WERI-Rb-1 (cell line): Measurements from ENCODE around the gene NET1.

Experiments used
- DNase-seq: peaks from one replicate; pipeline ENCODE4 v3.0.0-alpha.2; 2020
- H3K27ac ChIP-seq: fragments of 250-450 bp; sonication (Bioruptor Pico); 2 replicates; pipeline ENCODE4 v1.5.1; 2020; ENCODE audit warnings: mild to moderate bottlenecking, moderate library complexity
- H3K27me3 ChIP-seq: fragments of 250-450 bp; sonication (Bioruptor Pico); 2 replicates; pipeline ENCODE4 v1.5.1; 2021; ENCODE audit warnings: mild to moderate bottlenecking, low read depth, moderate library complexity; ENCODE audit not compliant: insufficient read depth, severe bottlenecking
- H3K36me3 ChIP-seq: fragments of 250-450 bp; sonication (Bioruptor Pico); 2 replicates; pipeline ENCODE4 v1.5.1; 2020; ENCODE audit warnings: mild to moderate bottlenecking, moderate library complexity
- H3K4me3 ChIP-seq: 2 replicates; pipeline ENCODE4 v1.5.1; 2011; ENCODE audit warnings: low read depth, mild to moderate bottlenecking, control low read depth, low read length
- H3K9me3 ChIP-seq: fragments of 250-450 bp; sonication (Bioruptor Pico); 2 replicates; pipeline ENCODE4 v1.5.1; 2021; ENCODE audit warnings: mild to moderate bottlenecking, moderate library complexity; ENCODE audit not compliant: severe bottlenecking
- TF ChIP-seq, protein P1 (sequence below): IDR thresholded peaks from 2 replicates; pipeline ENCODE4 v1.5.1; 2011; ENCODE audit warnings: low read depth, mild to moderate bottlenecking, control low read depth, inconsistent platforms, low read length

The NET1 gene

DNA sequence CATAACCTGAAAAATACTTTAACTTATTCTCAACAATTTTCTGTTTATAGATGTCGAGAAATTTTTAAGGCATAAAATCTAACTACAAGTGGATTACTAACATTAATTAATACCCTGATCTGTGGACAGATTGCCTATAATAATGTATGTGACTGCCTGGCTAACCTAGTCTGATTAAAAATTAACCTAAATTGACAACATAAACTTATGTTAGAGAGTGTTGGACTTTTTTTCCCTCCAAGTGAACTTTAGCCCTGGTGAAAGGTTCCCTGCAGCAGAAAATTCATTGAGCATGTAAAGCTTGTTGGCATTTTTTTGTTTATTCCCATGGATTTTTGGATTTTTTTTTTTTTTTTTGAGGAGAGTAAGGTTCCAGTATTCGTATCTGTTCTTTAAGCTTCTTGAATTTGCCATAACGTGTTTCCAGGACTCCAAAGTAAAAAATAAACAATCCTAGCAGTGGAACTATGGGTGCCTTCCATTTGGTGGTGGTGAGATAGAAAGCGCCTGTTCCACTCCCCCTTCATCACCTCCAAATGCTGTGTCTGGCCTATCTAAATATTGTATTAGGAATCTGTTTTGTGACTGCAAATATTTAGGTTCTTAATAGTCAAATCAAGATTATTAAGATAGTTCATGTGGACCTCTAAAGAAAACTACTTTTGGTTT is 36.1 kb downstream of the NET1 start:
- no peaks in the 10 kb centered on the region for H3K27me3 ChIP-seq
- TF ChIP-seq, protein P1, sequence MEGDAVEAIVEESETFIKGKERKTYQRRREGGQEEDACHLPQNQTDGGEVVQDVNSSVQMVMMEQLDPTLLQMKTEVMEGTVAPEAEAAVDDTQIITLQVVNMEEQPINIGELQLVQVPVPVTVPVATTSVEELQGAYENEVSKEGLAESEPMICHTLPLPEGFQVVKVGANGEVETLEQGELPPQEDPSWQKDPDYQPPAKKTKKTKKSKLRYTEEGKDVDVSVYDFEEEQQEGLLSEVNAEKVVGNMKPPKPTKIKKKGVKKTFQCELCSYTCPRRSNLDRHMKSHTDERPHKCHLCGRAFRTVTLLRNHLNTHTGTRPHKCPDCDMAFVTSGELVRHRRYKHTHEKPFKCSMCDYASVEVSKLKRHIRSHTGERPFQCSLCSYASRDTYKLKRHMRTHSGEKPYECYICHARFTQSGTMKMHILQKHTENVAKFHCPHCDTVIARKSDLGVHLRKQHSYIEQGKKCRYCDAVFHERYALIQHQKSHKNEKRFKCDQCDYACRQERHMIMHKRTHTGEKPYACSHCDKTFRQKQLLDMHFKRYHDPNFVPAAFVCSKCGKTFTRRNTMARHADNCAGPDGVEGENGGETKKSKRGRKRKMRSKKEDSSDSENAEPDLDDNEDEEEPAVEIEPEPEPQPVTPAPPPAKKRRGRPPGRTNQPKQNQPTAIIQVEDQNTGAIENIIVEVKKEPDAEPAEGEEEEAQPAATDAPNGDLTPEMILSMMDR, result no peak
- H3K36me3 ChIP-seq, result peaks cover 6% of the 10 kb centered on the region
- H3K27ac ChIP-seq, result no peak overlapping the region
- H3K4me3 ChIP-seq, result no peak overlapping the region
- no peak for DNase-seq
- no peaks in the 10 kb centered on the region for H3K9me3 ChIP-seq

DNA sequence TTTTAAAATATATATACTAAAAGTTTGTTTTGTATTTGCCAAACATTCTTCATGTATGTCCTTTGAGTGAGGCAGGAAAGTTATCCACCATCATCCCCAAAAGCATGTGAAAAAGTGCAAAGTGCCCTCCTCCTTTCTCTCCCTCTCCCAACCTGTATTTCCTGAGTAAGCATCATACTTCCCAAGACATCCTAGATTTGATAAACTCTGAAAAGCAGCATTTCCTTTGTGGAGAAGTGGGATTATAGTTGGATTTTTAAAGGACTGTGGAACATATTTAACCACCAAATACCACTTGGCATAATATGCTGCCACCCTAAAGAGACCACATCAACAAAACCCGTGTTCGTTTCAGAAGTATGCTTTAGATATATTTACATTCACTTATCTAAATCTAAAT is 36.9 kb downstream of the NET1 start:
- Histone ChIP-seq H3K27ac (no peak overlapping the region), H3K36me3 (peaks cover 6% of the 10 kb centered on the region), H3K9me3 (no peaks in the 10 kb centered on the region), H3K4me3 (no peak overlapping the region), H3K27me3 (no peaks in the 10 kb centered on the region)
- DNase-seq, result no peak
- TF ChIP-seq, protein P1, result no peak

DNA sequence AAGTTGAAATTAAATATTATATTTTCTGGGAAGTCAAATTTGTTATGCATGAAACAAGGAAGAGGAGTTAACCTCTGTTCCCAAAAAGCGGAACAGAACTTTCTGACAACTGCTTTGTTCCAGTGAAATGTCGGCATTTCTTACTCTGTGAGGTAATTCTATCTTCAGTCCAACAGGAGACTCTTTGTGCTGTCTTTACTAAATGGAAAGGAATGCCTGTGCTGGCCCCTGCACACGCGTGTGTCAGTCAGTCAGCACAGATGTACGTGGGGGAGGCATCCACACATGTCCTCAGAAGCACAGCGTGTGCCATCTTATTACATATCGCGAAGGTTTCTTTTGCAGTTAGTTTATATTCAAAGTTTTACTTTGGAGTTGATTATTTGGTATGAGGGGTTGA is 37.5 kb downstream of the NET1 start:
- no peak overlapping the region for H3K27ac ChIP-seq
- TF ChIP-seq, protein P1, result no peak
- H3K9me3 ChIP-seq, result no peaks in the 10 kb centered on the region
- H3K36me3 ChIP-seq, result peaks cover 6% of the 10 kb centered on the region
- H3K4me3 ChIP-seq, result no peak overlapping the region
- no peaks in the 10 kb centered on the region for H3K27me3 ChIP-seq
- no peak for DNase-seq

DNA sequence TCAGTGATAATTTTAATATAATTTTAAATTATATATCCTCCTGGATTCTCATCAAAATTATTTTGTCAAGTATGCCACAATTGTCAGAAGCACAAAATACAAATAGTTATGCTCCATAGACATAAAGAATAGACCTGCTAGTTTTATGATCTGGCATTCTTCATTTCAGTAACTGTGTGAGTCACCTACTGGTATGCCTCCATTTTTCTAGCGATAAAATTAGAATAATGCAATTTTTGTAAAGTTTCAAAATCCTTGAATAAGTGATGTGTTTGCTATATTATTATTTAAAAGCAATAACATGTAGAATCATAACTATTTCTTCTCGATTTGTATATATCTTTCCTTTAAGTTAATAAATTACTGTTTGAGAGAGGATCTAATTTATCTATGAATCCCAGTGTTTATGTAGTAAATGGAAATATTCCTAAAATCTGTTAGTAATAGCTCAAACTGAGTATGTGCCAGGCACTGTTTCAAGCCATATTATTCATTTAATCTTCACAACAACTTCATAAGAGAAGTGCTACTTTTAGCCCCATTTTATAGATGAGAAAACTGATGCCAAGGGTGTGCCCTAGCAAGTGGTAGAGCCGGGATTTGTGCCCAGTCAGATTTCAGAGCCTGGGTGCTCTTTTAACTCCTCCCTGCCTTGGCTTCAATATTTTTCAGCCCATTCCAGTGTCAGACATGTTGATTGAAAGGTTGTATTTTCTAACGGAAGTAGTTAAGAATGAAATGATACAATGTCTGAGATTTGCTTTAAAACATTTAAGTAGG is 38.4 kb downstream of the NET1 start:
- Histone ChIP-seq H3K4me3 (no peak overlapping the region), H3K9me3 (no peaks in the 10 kb centered on the region), H3K36me3 (peaks cover 10% of the 10 kb centered on the region), H3K27me3 (no peaks in the 10 kb centered on the region), H3K27ac (no peak overlapping the region)
- TF ChIP-seq, protein P1, result no peak
- no peak for DNase-seq

DNA sequence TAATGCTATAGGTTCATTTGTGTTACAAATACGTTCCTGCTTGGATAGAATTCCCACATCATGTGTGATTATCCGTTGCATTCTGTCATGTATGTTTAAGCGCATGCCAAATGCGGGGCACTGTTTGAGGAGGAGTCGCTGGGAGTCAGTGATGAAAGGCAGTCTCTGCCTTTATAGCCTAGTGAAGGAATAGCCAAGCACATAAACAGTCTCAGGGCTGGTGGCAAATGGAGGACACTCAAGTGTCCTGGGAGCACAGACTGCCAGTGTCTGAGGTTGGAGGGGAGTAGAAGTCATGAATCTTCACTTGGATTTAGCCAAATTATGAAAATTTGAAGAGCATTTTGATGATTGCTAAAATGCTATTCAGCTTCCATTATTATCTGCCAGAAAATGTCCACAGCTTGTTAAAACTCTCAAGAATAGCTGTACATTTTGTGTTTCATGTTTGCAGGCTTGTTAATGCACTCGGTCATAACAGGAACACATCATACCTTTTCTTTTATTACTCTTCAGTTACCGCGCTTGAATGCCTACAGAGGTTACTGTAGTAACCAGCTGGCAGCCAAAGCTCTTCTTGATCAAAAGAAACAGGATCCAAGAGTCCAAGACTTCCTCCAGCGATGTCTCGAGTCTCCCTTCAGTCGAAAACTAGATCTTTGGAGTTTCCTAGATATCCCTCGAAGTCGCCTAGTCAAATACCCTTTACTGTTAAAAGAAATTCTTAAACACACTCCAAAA is 41.6 kb downstream of the NET1 start:
- Histone ChIP-seq H3K36me3 (peaks cover 13% of the 10 kb centered on the region), H3K4me3 (no peak overlapping the region), H3K27ac (no peak overlapping the region), H3K27me3 (no peaks in the 10 kb centered on the region), H3K9me3 (no peaks in the 10 kb centered on the region)
- TF ChIP-seq, protein P1, result no peak
- no peak for DNase-seq
